Activated CD8-positive, alpha-beta T cell treated with anti-CD3 and anti-CD28 coated beads for 36 hours (primary cell): ENCODE results near the gene DCAF12. TPM values are rescaled to one million over a fixed set of nuclear protein-coding genes. Genes with fewer than 3 reads are reported as not detected.

ENCODE experiments used
- ATAC-seq: fragments of 200-7000 bp; cut with Tn5 transposase; one replicate; pipeline ENCODE4 v1.10.0; 2021; ENCODE audit warnings: mild to moderate bottlenecking, moderate library complexity
- CTCF ChIA-PET: fragments of 350-600 bp; sonication (Branson Sonifier 250); formaldehyde crosslinking; loops from one replicate; lab custom pipeline; 2021; ENCODE audit warnings: antibody characterized with exemption; lab: Charles Lee
- POLR2A ChIA-PET: fragments of 350-600 bp; sonication (Branson Sonifier 250); formaldehyde crosslinking; loops from one replicate; lab custom pipeline; 2021; ENCODE audit warnings: antibody characterized with exemption; lab: Charles Lee
- DNase-seq: peaks from one replicate; pipeline ENCODE4 v3.0.0-alpha.2; 2020
- H3K27ac Mint-ChIP-seq: one replicate; pipeline ENCODE4 v1.8.0; 2021; ENCODE audit warnings: mild to moderate bottlenecking, mixed read lengths
- H3K27me3 Mint-ChIP-seq: one replicate; pipeline ENCODE4 v1.8.0; 2021; ENCODE audit warnings: mixed read lengths
- H3K36me3 Mint-ChIP-seq: one replicate; pipeline ENCODE4 v1.8.0; 2021; ENCODE audit warnings: low read depth, mixed read lengths
- H3K4me1 Mint-ChIP-seq: one replicate; pipeline ENCODE4 v1.8.0; 2021; ENCODE audit warnings: low read depth, mixed read lengths
- H3K4me3 Mint-ChIP-seq: one replicate; pipeline ENCODE4 v1.8.0; 2021; ENCODE audit warnings: mild to moderate bottlenecking, moderate library complexity, mixed read lengths
- H3K9me3 Mint-ChIP-seq: one replicate; pipeline ENCODE4 v1.8.0; 2021; ENCODE audit warnings: mixed read lengths
- CTCF ChIP-seq: fragments of 200-600 bp; IDR thresholded peaks from one replicate; pipeline ENCODE4 v1.8.0; 2022; ENCODE audit warnings: antibody characterized with exemption, mild to moderate bottlenecking
- intact Hi-C: fragments of 100-400 bp; cut with micrococcal nuclease; formaldehyde crosslinking; loops from one replicate; pipeline ENCODE4 v1.10.0; 2022
- total RNA-seq, 2 experiments: library from RNA; stranded (reverse); gene quantifications; one replicate each; pipeline ENCODE4 v1.2.3, GENCODE V29; 2021

DCAF12 gene
- total RNA-seq: 10 to 100 TPM; 30.5 to 34.7 TPM

- H3K4me1 Mint-ChIP-seq: peaks cover 37% of the 10 kb centered on the region
- POLR2A ChIA-PET: interaction anchor here (0.6 to 1.9 kb wide), 4 partner anchors 36 to 869 kb away, joined by 3 to 7 read pairs (median 4); no protein-coding TSS in a partner anchor
- no peaks in the 10 kb centered on the region for H3K9me3 Mint-ChIP-seq
- CTCF ChIA-PET: interaction anchor here (1.4 kb wide), 1 partner anchor 31 kb away, joined by 3 read pairs; no protein-coding TSS in a partner anchor
- TF ChIP-seq CTCF: no peak
- H3K4me3 Mint-ChIP-seq: peak within 1 kb of the TSS; percentile 98
- peak within 1 kb of the TSS; percentile 97 for H3K27ac Mint-ChIP-seq
- peaks cover 34% of the 10 kb centered on the region for H3K36me3 Mint-ChIP-seq
- H3K27me3 Mint-ChIP-seq: no peaks in the 10 kb centered on the region
- ATAC-seq: peak; percentile 95
- intact Hi-C loops: loop anchor here (10.0 kb wide), 1 partner anchor 128 kb away; no protein-coding TSS in a partner anchor
- peak; percentile 92 for DNase-seq
These were observed at the start of gene DCAF12 for GRCh38 chr9:34126207-34127034. TSS of gene DCAF12 (minus strand) at chr9:34126698. CDS start at chr9:34126431, 267 bp downstream.

GRCh38 chr9:34176089-34176488 is 49.6 kb upstream of the DCAF12 start:
- no peak overlapping the region for H3K27ac Mint-ChIP-seq
- ChIA-PET CTCF (no interaction called here), POLR2A (no interaction called here)
- H3K9me3 Mint-ChIP-seq: no peaks in the 10 kb centered on the region
- ATAC-seq (no peak), DNase-seq (no peak)
- no peak for TF ChIP-seq CTCF
- intact Hi-C loops: no loop called here
- no peaks in the 10 kb centered on the region for H3K27me3 Mint-ChIP-seq
- H3K4me3 Mint-ChIP-seq: no peak overlapping the region
- peaks cover 18% of the 10 kb centered on the region for H3K4me1 Mint-ChIP-seq
- peaks cover 2% of the 10 kb centered on the region for H3K36me3 Mint-ChIP-seq

- Mint-ChIP-seq H3K27me3 (no peaks in the 10 kb centered on the region), H3K4me1 (peaks cover 14% of the 10 kb centered on the region), H3K9me3 (no peaks in the 10 kb centered on the region), H3K27ac (peak overlapping the region; percentile 79), H3K4me3 (peak overlapping the region; percentile 61), H3K36me3 (no peaks in the 10 kb centered on the region)
- peak; percentile 73 for DNase-seq
- intact Hi-C loops: no loop called here
- ChIA-PET POLR2A (no interaction called here), CTCF (interaction anchor here (0.9 to 2.2 kb wide), 2 partner anchors 81 to 82 kb away, joined by 3 to 6 read pairs; no protein-coding TSS in a partner anchor)
- no peak for TF ChIP-seq CTCF
- ATAC-seq: peak; percentile 97
These were observed 45.4 kb upstream of the DCAF12 start for GRCh38 chr9:34171753-34172535.

- Mint-ChIP-seq H3K36me3 (no peaks in the 10 kb centered on the region), H3K4me3 (no peak overlapping the region), H3K27ac (no peak overlapping the region), H3K9me3 (no peaks in the 10 kb centered on the region), H3K27me3 (no peaks in the 10 kb centered on the region), H3K4me1 (peaks cover 9% of the 10 kb centered on the region)
- no peak for TF ChIP-seq CTCF
- intact Hi-C loops: no loop called here
- ChIA-PET CTCF (interaction anchor here (1.0 to 2.2 kb wide), 2 partner anchors 16 to 84 kb away, joined by 3 to 6 read pairs; no protein-coding TSS in a partner anchor), POLR2A (interaction anchor here (1.0 kb wide), 1 partner anchor 8 kb away, joined by 3 read pairs; the partner anchor contains the start of gene UBAP1)
- DNase-seq (no peak), ATAC-seq (no peak)
These were observed 43.9 kb upstream of the DCAF12 start for GRCh38 chr9:34170237-34170991.
